ENCODE data around the gene MCF2L2.

Gene MCF2L2

DNA sequence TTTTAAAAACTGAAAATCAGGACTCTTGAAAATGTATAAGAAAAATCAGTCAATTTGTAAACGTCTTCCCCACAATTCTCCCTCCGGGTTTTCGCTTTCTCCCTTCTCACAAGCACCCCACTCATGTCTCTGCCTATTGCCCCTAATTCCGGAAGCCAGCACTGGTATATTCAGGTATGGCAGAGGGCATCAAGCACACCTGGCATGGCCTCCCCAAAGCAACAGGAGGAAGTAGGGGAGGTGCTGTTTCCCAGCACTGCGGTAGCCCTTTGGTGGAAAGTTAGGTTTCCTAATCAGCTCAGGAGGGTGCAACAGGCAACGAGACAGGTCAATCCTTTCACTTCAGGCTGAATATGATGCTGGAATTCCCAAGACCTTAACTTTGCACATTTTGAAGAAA is 296.0 kb downstream of the MCF2L2 start:
- Histone ChIP-seq H3K79me2 (ENCODE audit: insufficient read depth, low read depth) (no peaks in the 10 kb centered on the region), H3K36me3 (ENCODE audit: insufficient read depth) (no peaks in the 10 kb centered on the region), H2AFZ (ENCODE audit: low read depth) (no peak overlapping the region), H3K9ac (no peak overlapping the region), H3K4me1 (ENCODE audit: low read depth, poor library complexity, severe bottlenecking) (no peaks in the 10 kb centered on the region), H4K20me1 (ENCODE audit: insufficient read depth) (no peaks in the 10 kb centered on the region), H3K4me3 (IDR thresholded peaks at IDR 0.05; ENCODE audit: insufficient read depth, low read depth, low read length) (no peak overlapping the region), H3K27me3 (ENCODE audit: insufficient read depth, low read depth) (no peaks in the 10 kb centered on the region), H3K4me2 (no peak overlapping the region), H3K27ac (no peak overlapping the region)
- TF ChIP-seq, protein P1, sequence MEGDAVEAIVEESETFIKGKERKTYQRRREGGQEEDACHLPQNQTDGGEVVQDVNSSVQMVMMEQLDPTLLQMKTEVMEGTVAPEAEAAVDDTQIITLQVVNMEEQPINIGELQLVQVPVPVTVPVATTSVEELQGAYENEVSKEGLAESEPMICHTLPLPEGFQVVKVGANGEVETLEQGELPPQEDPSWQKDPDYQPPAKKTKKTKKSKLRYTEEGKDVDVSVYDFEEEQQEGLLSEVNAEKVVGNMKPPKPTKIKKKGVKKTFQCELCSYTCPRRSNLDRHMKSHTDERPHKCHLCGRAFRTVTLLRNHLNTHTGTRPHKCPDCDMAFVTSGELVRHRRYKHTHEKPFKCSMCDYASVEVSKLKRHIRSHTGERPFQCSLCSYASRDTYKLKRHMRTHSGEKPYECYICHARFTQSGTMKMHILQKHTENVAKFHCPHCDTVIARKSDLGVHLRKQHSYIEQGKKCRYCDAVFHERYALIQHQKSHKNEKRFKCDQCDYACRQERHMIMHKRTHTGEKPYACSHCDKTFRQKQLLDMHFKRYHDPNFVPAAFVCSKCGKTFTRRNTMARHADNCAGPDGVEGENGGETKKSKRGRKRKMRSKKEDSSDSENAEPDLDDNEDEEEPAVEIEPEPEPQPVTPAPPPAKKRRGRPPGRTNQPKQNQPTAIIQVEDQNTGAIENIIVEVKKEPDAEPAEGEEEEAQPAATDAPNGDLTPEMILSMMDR (conservative IDR thresholded peaks at IDR 0.05; ENCODE audit: low read depth, low read length) = no peak

DNA sequence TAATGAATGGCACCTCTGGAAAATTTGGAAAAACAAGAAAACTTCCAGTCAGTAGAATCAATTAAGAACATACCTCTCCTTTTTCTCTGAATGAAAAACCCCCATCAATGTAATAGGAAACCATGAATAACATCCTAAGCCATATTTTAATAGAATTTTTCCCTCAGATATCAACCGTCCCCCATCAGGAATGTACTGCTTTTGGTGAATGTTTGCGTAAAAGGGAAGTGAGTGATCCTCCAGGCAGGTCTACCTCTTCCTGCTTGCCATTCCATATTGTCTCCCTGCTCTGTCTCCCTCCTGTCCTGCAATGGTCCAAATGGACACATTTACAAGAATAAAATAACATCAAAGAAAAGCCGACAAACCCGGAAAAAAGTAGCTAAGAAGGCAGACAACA is 296.7 kb downstream of the MCF2L2 start:
- no peak overlapping the region for H3K4me3 ChIP-seq (IDR thresholded peaks at IDR 0.05; ENCODE audit: insufficient read depth, low read depth, low read length)
- no peaks in the 10 kb centered on the region for H3K4me1 ChIP-seq (ENCODE audit: low read depth, poor library complexity, severe bottlenecking)
- no peaks in the 10 kb centered on the region for H4K20me1 ChIP-seq (ENCODE audit: insufficient read depth)
- H3K27ac ChIP-seq = no peak overlapping the region
- no peaks in the 10 kb centered on the region for H3K27me3 ChIP-seq (ENCODE audit: insufficient read depth, low read depth)
- TF ChIP-seq, protein P1 (conservative IDR thresholded peaks at IDR 0.05; ENCODE audit: low read depth, low read length) = no peak
- H3K79me2 ChIP-seq (ENCODE audit: insufficient read depth, low read depth) = no peaks in the 10 kb centered on the region
- no peaks in the 10 kb centered on the region for H3K36me3 ChIP-seq (ENCODE audit: insufficient read depth)
- no peak overlapping the region for H3K4me2 ChIP-seq
- no peak overlapping the region for H3K9ac ChIP-seq
- no peak overlapping the region for H2AFZ ChIP-seq (ENCODE audit: low read depth)

DNA sequence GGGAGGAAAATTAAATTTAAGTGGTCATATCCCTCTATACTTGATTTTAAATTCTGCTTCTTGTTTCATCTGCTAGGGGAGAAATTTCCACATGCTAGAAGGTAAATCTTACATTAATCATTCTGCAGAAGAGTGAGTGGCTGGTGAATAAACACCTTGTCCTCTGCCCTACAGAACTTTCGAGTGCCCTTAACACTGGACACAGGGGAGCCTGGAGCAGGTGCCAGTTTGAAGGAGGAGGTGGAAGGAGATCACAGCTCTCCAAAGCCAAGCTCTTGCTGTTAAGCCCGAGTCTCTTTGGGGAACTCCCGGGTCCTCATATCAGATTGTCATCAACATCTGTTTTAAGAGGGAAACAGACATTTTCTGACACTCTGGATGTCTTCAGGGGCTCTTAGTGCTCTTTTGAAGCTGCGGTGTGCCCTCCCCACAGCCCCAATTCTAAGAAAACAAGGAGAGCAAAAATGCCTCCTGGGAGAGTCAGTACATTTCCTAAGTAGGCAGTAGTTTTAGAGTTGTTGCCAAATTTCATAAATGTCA is 297.2 kb downstream of the MCF2L2 start:
- Histone ChIP-seq H3K79me2 (ENCODE audit: insufficient read depth, low read depth) (no peaks in the 10 kb centered on the region), H3K27ac (no peak overlapping the region), H3K36me3 (ENCODE audit: insufficient read depth) (no peaks in the 10 kb centered on the region), H4K20me1 (ENCODE audit: insufficient read depth) (no peaks in the 10 kb centered on the region), H3K9ac (no peak overlapping the region), H3K4me3 (IDR thresholded peaks at IDR 0.05; ENCODE audit: insufficient read depth, low read depth, low read length) (no peak overlapping the region), H3K27me3 (ENCODE audit: insufficient read depth, low read depth) (no peaks in the 10 kb centered on the region), H3K4me1 (ENCODE audit: low read depth, poor library complexity, severe bottlenecking) (no peaks in the 10 kb centered on the region), H2AFZ (ENCODE audit: low read depth) (no peak overlapping the region), H3K4me2 (no peak overlapping the region)
- TF ChIP-seq, protein P1 (conservative IDR thresholded peaks at IDR 0.05; ENCODE audit: low read depth, low read length) = no peak

DNA sequence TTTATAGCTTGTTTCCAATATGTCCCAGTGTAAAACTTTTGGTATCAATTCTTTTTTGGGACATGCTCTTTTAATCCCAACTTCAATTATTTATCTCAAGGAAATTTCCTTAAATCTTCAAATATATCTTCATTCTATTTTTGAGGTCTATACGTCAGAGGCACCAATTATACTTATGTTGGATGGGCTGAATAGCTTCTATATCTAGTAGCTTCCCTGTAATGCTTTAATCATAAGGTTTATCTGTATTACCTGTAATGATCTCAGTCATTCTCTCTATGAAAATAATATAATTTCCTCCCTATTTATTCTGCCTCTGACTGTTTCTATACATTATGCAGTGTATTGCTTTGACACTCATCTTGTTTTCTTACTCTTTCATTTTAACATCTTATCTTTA is 299.2 kb downstream of the MCF2L2 start:
- no peak overlapping the region for H3K4me2 ChIP-seq
- no peaks in the 10 kb centered on the region for H3K36me3 ChIP-seq (ENCODE audit: insufficient read depth)
- H3K79me2 ChIP-seq (ENCODE audit: insufficient read depth, low read depth) = no peaks in the 10 kb centered on the region
- no peaks in the 10 kb centered on the region for H3K4me1 ChIP-seq (ENCODE audit: low read depth, poor library complexity, severe bottlenecking)
- no peaks in the 10 kb centered on the region for H4K20me1 ChIP-seq (ENCODE audit: insufficient read depth)
- no peak overlapping the region for H3K4me3 ChIP-seq (IDR thresholded peaks at IDR 0.05; ENCODE audit: insufficient read depth, low read depth, low read length)
- no peaks in the 10 kb centered on the region for H3K27me3 ChIP-seq (ENCODE audit: insufficient read depth, low read depth)
- H3K9ac ChIP-seq = no peak overlapping the region
- TF ChIP-seq, protein P1 (conservative IDR thresholded peaks at IDR 0.05; ENCODE audit: low read depth, low read length) = no peak
- H2AFZ ChIP-seq (ENCODE audit: low read depth) = no peak overlapping the region
- H3K27ac ChIP-seq = no peak overlapping the region
